HUES6 (cell line): Measurements from ENCODE around the gene LRRK1.

Experiments used
- H3K27ac ChIP-seq: 2 replicates; pipeline ENCODE4 v1.7.0; 2013; ENCODE audit warnings: low read depth, mild to moderate bottlenecking, low read length, inconsistent platforms
- H3K27me3 ChIP-seq: 2 replicates; pipeline ENCODE4 v1.6.1; 2013; ENCODE audit warnings: low read length; ENCODE audit not compliant: control insufficient read depth, insufficient read depth
- H3K36me3 ChIP-seq: 2 replicates; pipeline ENCODE4 v1.6.1; 2013; ENCODE audit warnings: low read length; ENCODE audit not compliant: control insufficient read depth, insufficient read depth
- H3K4me1 ChIP-seq: 2 replicates; pipeline ENCODE4 v1.6.1; 2013; ENCODE audit warnings: low read length; ENCODE audit not compliant: control insufficient read depth, insufficient read depth
- H3K4me3 ChIP-seq: 2 replicates; pipeline ENCODE4 v1.5.1; 2013; ENCODE audit warnings: low read depth, low read length
- H3K9ac ChIP-seq: one replicate; pipeline ENCODE4 v1.6.1; 2013; ENCODE audit warnings: mild to moderate bottlenecking, low read length
- H3K9me3 ChIP-seq: 2 replicates; pipeline ENCODE4 v1.6.1; 2013; ENCODE audit warnings: low read depth, low read length; ENCODE audit not compliant: control insufficient read depth, insufficient read depth

LRRK1 gene

DNA sequence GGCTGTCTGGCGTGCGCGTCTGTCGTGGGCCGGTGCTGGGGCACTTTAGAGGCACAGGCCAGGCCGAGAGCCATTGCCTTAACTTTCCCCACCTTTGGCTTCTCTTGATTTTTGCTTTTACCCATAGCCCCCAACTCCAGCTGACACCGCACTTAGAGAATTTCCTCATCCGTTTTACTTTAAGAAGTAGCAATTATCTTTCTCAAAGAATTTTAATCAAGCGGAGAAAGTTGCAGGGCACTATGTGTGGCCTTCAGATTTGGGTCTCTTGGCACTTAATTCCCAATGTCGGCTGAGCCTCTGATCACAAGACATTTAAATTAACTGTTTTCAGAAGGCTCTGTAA is 38.3 kb upstream of the LRRK1 start:
- Histone ChIP-seq H3K4me1 (peaks cover 12% of the 10 kb centered on the region), H3K27ac (no peak overlapping the region), H3K36me3 (no peaks in the 10 kb centered on the region), H3K9ac (no peak overlapping the region), H3K27me3 (peaks cover 79% of the 10 kb centered on the region), H3K4me3 (peak overlapping the region; percentile 73), H3K9me3 (no peaks in the 10 kb centered on the region)

DNA sequence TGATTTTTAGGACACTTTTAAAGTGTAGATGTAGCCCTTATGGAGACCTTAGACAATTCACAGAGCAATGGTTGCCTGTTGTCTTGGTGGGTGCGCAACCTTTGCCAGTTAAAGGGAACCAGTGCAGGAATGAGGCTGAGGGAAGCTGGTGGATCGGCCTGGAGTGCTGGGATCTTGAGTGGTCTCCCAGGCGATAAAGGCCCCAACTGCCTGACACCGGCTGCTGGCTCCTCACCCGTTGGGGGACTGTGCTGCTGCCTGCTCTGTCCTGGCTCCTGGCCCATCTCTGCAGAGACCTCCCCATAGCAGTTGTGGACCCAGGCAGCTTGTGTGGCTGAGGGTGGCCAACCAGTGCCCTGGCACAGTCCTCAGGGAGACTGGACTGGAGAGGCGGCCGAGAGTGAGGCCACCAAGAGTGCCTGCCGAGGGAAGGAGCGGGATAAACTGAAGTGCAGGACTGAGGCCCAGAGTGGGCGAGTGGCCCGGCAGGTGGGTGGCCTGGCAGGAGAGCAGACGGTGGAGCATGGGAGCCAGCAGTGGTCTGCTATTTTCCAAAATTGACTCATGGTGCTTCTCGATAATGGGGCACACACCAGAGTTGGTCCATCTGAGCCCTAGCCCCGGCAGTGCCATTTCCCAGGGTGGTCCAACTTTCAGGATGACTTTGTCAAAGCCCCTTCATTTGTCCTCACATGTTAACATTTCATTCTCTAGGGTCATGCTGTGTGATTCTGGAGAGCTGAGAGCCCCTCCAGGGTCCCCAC is 37.4 kb upstream of the LRRK1 start:
- no peaks in the 10 kb centered on the region for H3K36me3 ChIP-seq
- H3K4me1 ChIP-seq: peaks cover 13% of the 10 kb centered on the region
- no peak overlapping the region; the same call in 1 of the 2 replicates for H3K4me3 ChIP-seq
- H3K27ac ChIP-seq: no peak overlapping the region
- no peaks in the 10 kb centered on the region for H3K9me3 ChIP-seq
- H3K9ac ChIP-seq: no peak overlapping the region
- H3K27me3 ChIP-seq: peaks cover 72% of the 10 kb centered on the region

DNA sequence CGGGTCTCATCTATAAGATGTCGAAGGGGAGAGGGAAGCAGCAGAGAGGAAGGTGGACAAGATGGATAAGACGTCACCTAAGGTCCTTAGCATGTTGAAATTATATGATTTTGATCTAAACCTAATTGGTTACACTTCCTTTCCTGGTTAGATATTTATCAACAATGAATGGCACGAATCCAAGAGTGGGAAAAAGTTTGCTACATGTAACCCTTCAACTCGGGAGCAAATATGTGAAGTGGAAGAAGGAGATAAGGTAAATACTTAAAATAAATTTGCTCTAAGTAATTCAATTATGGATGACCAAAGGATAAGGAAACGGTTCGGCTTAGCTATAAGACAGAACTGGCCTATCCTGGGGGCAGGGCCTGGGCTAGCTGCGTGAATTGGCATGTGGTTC is 34.0 kb upstream of the LRRK1 start:
- Histone ChIP-seq H3K9me3 (no peaks in the 10 kb centered on the region), H3K27ac (no peak overlapping the region), H3K36me3 (no peaks in the 10 kb centered on the region), H3K9ac (no peak overlapping the region), H3K4me1 (peaks cover 11% of the 10 kb centered on the region), H3K27me3 (peaks cover 40% of the 10 kb centered on the region), H3K4me3 (no peak overlapping the region)

DNA sequence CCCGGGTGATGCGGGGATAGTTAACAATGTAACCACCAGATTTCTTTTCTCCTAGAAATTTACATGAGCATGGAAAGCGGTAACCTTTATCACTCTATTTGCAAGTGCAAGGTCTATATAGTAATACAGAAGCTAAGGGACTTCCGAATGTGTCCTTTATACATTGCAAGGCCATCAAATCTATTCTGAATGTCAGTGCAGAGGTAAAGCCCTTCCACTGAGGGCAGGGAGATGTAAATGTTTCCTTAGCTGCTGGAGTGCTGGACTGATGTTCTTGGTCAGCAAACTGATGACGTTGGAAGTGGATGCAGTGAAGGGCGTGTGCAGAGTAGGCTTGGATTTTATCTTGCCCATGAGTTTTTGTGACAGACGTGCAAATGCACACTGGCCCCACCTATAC is 33.3 kb upstream of the LRRK1 start:
- no peak overlapping the region for H3K4me3 ChIP-seq
- H3K27me3 ChIP-seq: peaks cover 33% of the 10 kb centered on the region
- H3K4me1 ChIP-seq: peaks cover 11% of the 10 kb centered on the region
- no peak overlapping the region for H3K27ac ChIP-seq
- H3K36me3 ChIP-seq: no peaks in the 10 kb centered on the region
- no peak overlapping the region for H3K9ac ChIP-seq
- no peaks in the 10 kb centered on the region for H3K9me3 ChIP-seq

DNA sequence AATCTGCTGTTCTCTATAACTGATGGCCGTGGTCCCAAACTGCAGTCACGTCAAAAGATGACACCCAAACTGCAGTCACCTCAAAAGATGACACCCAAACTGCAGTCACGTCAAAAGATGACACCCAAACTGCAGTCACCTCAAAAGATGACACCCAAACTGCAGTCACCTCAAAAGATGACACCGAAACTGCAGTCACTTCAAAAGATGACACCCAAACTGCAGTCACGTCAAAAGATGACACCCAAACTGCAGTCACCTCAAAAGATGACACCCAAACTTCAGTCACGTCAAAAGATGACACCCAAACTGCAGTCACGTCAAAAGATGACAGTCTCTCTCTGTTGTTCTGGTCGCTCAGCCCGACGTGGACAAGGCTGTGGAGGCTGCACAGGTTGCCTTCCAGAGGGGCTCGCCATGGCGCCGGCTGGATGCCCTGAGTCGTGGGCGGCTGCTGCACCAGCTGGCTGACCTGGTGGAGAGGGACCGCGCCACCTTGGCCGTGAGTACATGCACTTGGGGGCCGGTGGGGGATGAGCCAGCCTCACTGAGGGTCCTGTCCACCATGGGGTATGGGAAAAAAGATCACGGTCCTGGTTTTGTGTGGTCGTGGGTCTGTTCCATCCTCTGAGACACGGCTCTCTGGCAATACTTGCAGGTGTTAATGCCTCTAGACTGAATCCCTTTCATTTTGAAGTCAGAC is 31.8 kb upstream of the LRRK1 start:
- Histone ChIP-seq H3K36me3 (no peaks in the 10 kb centered on the region), H3K27ac (no peak overlapping the region), H3K9me3 (no peaks in the 10 kb centered on the region), H3K9ac (no peak overlapping the region), H3K27me3 (peaks cover 17% of the 10 kb centered on the region; the same call in 1 of the 2 replicates), H3K4me3 (no peak overlapping the region), H3K4me1 (peaks cover 12% of the 10 kb centered on the region)

DNA sequence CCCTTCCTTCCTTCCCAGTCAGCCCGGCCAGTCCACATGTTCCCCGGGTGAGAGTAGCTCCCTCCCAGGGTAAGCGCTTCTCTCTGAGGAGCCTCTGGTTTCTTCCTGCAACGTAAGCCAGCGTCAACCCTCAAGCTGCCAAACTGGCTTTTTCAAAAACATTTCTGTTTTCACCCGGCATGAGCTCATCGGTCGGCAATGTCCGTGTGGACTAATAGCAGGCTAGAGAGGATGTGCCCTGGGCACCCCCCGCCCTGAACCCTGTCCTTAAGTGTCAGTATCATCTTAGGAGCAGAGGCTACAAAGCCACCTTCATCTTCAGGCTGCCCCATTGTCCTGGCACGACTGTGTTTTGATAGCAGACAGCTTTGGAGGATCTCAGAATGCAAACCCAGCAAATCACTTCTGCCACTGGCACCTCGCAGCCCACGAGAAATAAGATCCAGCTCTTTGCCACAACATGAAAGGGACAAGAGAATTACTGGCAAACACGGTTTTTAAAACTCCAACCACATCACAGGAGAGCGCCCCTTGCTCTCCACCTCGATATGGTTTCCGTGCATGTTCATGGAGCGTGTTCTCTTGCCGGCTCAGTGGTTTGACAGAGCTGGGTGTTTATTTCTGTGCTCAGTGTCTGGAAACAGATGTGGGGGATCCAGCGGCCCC is 29.6 kb upstream of the LRRK1 start:
- H3K4me3 ChIP-seq: no peak overlapping the region
- peaks cover 12% of the 10 kb centered on the region for H3K4me1 ChIP-seq
- H3K9me3 ChIP-seq: no peaks in the 10 kb centered on the region
- H3K36me3 ChIP-seq: 0 out of 2 replicates have a peak, but pooled peaks cover 2% of the 10 kb centered on the region
- H3K9ac ChIP-seq: no peak overlapping the region
- no peaks in the 10 kb centered on the region for H3K27me3 ChIP-seq
- H3K27ac ChIP-seq: no peak overlapping the region

DNA sequence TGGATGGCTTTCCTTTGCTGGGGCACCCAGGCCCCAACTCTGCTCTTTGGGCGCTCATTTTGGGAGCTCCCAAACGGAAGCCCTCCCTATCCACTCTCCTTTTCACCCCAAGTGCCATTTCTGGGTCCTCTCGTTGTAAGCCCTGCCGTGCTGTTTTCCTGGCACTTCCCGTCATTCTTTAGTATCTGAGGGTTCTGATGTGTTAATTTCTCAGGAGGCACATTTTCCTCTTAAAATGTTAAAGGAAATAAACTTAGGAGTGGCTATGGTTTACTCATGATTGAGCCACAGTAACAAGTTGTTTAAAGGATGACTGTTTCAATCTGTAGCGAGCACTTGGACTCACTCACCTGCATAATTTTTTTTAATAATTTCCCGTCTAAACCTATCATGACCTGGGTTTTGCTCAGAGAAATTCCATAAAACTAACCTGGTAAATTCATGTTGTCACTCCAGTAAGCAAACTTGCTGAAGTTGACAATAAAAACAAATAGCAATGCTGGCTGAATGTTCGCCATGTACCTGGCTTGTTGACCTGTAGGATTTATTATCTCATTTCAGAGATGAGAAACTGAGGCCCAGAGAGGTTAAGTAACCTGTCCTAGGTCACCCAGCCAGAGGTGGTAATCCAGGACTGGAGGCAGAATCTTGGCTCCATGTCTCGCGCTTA is 29.0 kb upstream of the LRRK1 start:
- Histone ChIP-seq H3K27ac (no peak overlapping the region), H3K4me3 (no peak overlapping the region), H3K27me3 (no peaks in the 10 kb centered on the region), H3K4me1 (peaks cover 12% of the 10 kb centered on the region), H3K9me3 (no peaks in the 10 kb centered on the region), H3K9ac (no peak overlapping the region), H3K36me3 (0 out of 2 replicates have a peak, but pooled peaks cover 2% of the 10 kb centered on the region)

DNA sequence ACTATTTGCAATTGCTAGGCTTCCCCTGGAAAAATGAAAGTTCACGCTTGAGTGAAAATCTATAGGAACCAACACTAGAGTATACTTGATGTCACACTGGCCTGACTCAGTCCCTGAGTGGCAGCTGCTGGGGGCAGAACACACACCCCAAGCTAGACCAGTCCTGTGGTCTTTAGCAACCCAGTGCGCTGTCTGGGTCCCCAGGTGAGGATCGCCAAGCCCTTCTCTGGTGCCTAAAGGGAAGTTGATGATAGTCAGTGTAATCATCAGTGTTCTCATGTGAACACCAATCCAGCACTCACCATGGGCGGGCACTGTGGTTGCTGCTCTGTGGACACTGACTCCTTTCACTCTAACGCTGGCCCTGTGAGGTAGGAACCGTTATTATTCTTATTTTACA is 28.3 kb upstream of the LRRK1 start:
- no peak overlapping the region for H3K4me3 ChIP-seq
- H3K36me3 ChIP-seq: 0 out of 2 replicates have a peak, but pooled peaks cover 2% of the 10 kb centered on the region
- no peak overlapping the region for H3K27ac ChIP-seq
- no peak overlapping the region for H3K9ac ChIP-seq
- H3K4me1 ChIP-seq: peaks cover 9% of the 10 kb centered on the region
- H3K9me3 ChIP-seq: no peaks in the 10 kb centered on the region
- no peaks in the 10 kb centered on the region for H3K27me3 ChIP-seq

DNA sequence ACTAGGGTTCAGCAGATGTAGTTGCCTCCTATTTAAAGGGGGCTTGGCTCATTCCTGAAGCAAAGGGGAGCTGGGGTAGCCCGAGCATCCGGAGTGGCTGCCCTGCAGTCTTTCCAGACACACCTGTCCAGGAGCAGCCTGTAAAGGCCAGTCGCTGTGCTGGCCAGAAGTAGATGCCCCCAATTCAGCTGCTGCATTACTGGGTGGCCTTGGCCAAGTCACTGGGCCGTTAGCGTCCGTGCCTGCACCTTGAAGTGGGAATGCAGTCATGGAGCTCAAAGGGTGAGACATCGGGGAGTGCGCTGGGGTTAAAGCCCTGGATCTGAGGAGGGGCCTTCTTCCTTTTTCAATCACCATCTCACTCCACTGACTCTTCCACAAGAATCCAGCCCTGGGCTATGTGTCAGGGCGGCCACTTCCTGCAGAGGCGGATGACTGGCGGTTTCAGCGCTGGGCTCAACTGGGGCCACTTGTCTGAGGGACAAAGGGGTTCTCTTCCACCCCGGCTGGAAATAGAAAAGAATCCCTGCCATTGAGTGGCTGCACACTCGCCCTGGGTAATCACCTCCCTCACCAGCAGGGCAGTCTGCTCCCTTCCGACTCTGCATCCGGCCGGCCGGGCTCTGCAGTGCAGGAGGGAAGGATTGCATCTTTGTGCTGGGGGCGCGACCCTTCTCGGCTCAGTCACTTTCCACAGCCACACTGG is 27.7 kb upstream of the LRRK1 start:
- no peaks in the 10 kb centered on the region for H3K27me3 ChIP-seq

DNA sequence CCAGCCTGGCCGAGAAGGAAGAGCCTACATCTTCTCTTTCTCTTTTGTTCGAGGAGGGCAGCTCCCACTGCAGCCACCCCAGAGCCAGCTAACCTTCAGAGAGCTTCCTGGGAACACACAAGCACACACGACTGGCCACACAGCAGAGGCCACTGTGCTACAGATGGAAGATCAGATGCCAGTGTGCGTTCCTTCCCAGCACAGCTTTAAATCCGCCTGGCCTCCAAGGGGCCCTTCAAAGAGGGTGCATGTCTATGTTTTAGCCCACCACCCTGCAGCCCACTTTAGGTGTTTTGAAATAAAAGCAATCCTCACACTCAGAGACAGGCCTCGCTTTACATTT is 27.2 kb upstream of the LRRK1 start:
- no peak overlapping the region for H3K4me3 ChIP-seq
- no peaks in the 10 kb centered on the region for H3K27me3 ChIP-seq
- H3K9ac ChIP-seq: no peak overlapping the region
- H3K4me1 ChIP-seq: peaks cover 7% of the 10 kb centered on the region; the same call in 1 of the 2 replicates
- no peaks in the 10 kb centered on the region for H3K9me3 ChIP-seq
- H3K36me3 ChIP-seq: 0 out of 2 replicates have a peak, but pooled peaks cover 2% of the 10 kb centered on the region
- H3K27ac ChIP-seq: no peak overlapping the region

More for the DNA sequence above, 27.7 kb upstream of the LRRK1 start:
- no peak overlapping the region for H3K27ac ChIP-seq
- no peak overlapping the region for H3K9ac ChIP-seq
- peaks cover 7% of the 10 kb centered on the region; the same call in 1 of the 2 replicates for H3K4me1 ChIP-seq
- H3K4me3 ChIP-seq: no peak overlapping the region
- H3K36me3 ChIP-seq: 0 out of 2 replicates have a peak, but pooled peaks cover 2% of the 10 kb centered on the region
- no peaks in the 10 kb centered on the region for H3K9me3 ChIP-seq
